Activated CD8-positive, alpha-beta T cell treated with anti-CD3 and anti-CD28 coated beads, Interleukin-2, amount 10 ng/mL, durations not matched to agents 7 days and 5 days (primary cell): ENCODE measurements around the gene SCAMP1. TPM values are rescaled to one million over a fixed set of nuclear protein-coding genes. Genes with fewer than 3 reads are reported as not detected.

ENCODE experiments used
- ATAC-seq: fragments of 150-1000 bp; cut with Tn5 transposase; one replicate; pipeline ENCODE4 v1.10.0; 2021; ENCODE audit warnings: moderate library complexity
- CTCF ChIA-PET: fragments of 350-600 bp; sonication (Branson Sonifier 250); formaldehyde crosslinking; loops from one replicate; lab custom pipeline; 2021; ENCODE audit warnings: antibody characterized with exemption; lab: Charles Lee
- POLR2A ChIA-PET: fragments of 350-600 bp; sonication (Branson Sonifier 250); formaldehyde crosslinking; loops from one replicate; lab custom pipeline; 2021; ENCODE audit warnings: antibody characterized with exemption; lab: Charles Lee
- DNase-seq: peaks from one replicate; pipeline ENCODE4 v3.0.0-alpha.2; 2020
- H3K27ac Mint-ChIP-seq: one replicate; pipeline ENCODE4 v1.8.0; 2021; ENCODE audit warnings: mild to moderate bottlenecking, mixed read lengths
- H3K27me3 Mint-ChIP-seq: one replicate; pipeline ENCODE4 v1.8.0; 2021; ENCODE audit warnings: low read depth, mixed read lengths
- H3K36me3 Mint-ChIP-seq: one replicate; pipeline ENCODE4 v1.8.0; 2021; ENCODE audit warnings: low read depth, mixed read lengths
- H3K4me1 Mint-ChIP-seq: one replicate; pipeline ENCODE4 v1.8.0; 2021; ENCODE audit warnings: low read depth, mixed read lengths
- H3K4me3 Mint-ChIP-seq: one replicate; pipeline ENCODE4 v1.8.0; 2021; ENCODE audit warnings: mild to moderate bottlenecking, mixed read lengths
- H3K9me3 Mint-ChIP-seq: one replicate; pipeline ENCODE4 v1.8.0; 2022; ENCODE audit warnings: mixed read lengths; ENCODE audit not compliant: insufficient read depth
- total RNA-seq, 2 experiments: library from RNA; stranded (reverse); gene quantifications; one replicate each; pipeline ENCODE4 v1.2.3, GENCODE V29; 2021

Gene SCAMP1
- total RNA-seq, 2 experiments from 2014 or later, result 13.5 to 13.9 TPM

DNA sequence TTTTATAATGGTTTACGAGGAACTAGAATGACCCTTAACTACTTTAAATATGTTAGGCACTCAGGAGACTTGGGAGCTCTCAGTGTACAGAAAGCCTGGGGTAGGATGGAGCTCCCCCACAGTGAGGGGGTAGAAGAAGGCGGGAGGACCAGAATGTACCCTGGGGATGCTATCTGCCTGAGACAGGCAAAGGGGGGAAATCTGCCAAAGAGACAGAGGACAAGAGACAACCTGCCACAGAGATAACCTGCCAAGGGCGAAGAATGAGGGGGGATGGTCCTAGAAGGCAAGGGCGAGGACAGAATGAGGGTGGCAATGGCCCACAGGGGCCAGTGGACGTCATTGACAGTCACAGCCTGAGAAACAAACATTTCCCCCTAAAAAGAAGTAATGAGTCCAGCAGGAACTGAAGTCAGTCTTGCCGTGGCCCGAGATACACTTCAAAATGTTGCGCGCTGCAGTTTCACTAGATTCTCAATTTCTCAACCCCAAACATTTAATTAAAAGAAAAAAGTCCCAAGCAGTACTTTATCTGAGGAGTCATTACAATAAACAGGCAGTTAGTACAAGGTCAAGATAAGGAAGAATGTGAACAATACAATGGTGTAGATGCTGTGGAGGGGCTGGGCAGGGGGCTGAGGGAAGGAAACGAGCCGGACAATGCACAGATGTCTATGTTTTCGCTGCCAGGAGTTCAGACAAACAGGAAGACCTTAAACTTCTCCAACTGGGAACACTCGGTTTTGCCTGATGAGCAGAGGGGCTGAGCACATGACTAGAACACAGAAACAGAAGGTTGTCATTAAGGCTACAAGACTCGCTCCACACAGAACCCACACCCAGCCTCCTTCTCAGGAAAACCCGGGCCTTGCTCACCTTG, 163.1 kb downstream of the SCAMP1 start:
- no peak overlapping the region for H3K4me3 Mint-ChIP-seq
- H3K36me3 Mint-ChIP-seq, result no peaks in the 10 kb centered on the region
- no peak overlapping the region for H3K27ac Mint-ChIP-seq
- peaks cover 22% of the 10 kb centered on the region for H3K27me3 Mint-ChIP-seq
- no peaks in the 10 kb centered on the region for H3K4me1 Mint-ChIP-seq
- DNase-seq (no peak), ATAC-seq (no peak)
- ChIA-PET CTCF (no interaction called here), POLR2A (no interaction called here)
- H3K9me3 Mint-ChIP-seq, result no peaks in the 10 kb centered on the region

GRCh38 chr5:78526049-78526525, 165.7 kb downstream of the SCAMP1 start:
- Mint-ChIP-seq H3K4me1 (no peaks in the 10 kb centered on the region), H3K27me3 (peaks cover 23% of the 10 kb centered on the region), H3K9me3 (no peaks in the 10 kb centered on the region), H3K27ac (no peak overlapping the region), H3K4me3 (no peak overlapping the region), H3K36me3 (no peaks in the 10 kb centered on the region)
- ATAC-seq, result no peak
- ChIA-PET POLR2A (no interaction called here), CTCF (no interaction called here)
- no peak for DNase-seq

- ChIA-PET CTCF (no interaction called here), POLR2A (no interaction called here)
- no peak overlapping the region for H3K4me3 Mint-ChIP-seq
- H3K36me3 Mint-ChIP-seq, result no peaks in the 10 kb centered on the region
- no peak for ATAC-seq
- no peak for DNase-seq
- no peaks in the 10 kb centered on the region for H3K4me1 Mint-ChIP-seq
- no peaks in the 10 kb centered on the region for H3K9me3 Mint-ChIP-seq
- H3K27ac Mint-ChIP-seq, result no peak overlapping the region
- H3K27me3 Mint-ChIP-seq, result peaks cover 23% of the 10 kb centered on the region
Measured at GRCh38 chr5:78527054-78527859, 166.8 kb downstream of the SCAMP1 start.

DNA sequence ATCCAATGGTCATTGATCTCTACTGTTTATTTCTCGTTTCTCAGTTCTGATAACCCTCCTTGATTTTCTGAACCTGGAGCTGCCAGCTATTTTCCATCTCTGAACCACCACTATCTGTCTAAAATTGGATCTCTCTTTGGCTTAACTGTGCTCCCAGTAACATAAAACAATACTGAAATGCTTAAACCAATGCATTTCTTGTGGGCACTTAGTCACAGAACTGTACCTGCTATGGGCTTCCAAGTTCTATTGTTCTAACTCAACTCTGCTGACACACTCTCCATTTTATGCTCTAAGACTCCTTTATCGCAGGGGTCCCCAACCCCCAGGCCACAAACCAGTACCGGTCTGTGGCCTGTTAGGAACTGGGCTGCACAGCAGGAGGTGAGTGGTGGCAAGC, 167.5 kb downstream of the SCAMP1 start:
- ATAC-seq (no peak), DNase-seq (no peak)
- H3K36me3 Mint-ChIP-seq, result no peaks in the 10 kb centered on the region
- POLR2A ChIA-PET, result no interaction called here
- no peak overlapping the region for H3K4me3 Mint-ChIP-seq
- H3K9me3 Mint-ChIP-seq, result no peaks in the 10 kb centered on the region
- H3K27me3 Mint-ChIP-seq, result peaks cover 20% of the 10 kb centered on the region
- CTCF ChIA-PET, result no interaction called here
- H3K4me1 Mint-ChIP-seq, result no peaks in the 10 kb centered on the region
- no peak overlapping the region for H3K27ac Mint-ChIP-seq

Other genes starting within 250 kb of the SCAMP1 start
- gene AP3B1, start 65.9 kb upstream of the SCAMP1 start, total RNA-seq, result 10 to 100 TPM; 42.9 to 44.3 TPM